HT-29 (cell line): Measurements from ENCODE around the gene NBPF14. TPM values are rescaled to one million over a fixed set of nuclear protein-coding genes. Genes with fewer than 3 reads are reported as not detected.
"Not testable (repeated sequence)": the region's sequence is repeated elsewhere in the genome, so short reads cannot be mapped to it uniquely, and the experiment has no call there.

ENCODE experiments used
- DNase-seq: peaks from one replicate; pipeline ENCODE4 v3.0.0-alpha.2; 2015; ENCODE audit warnings: low spot score
- total RNA-seq: library from RNA; depleted of rRNA; stranded (reverse); fragments of >200 nt; shearing (Covaris generic); gene quantifications from 2 replicates; pipeline ENCODE4 v1.2.3, GENCODE V29; 2014; rRNA removed

NBPF14 gene, protein sequence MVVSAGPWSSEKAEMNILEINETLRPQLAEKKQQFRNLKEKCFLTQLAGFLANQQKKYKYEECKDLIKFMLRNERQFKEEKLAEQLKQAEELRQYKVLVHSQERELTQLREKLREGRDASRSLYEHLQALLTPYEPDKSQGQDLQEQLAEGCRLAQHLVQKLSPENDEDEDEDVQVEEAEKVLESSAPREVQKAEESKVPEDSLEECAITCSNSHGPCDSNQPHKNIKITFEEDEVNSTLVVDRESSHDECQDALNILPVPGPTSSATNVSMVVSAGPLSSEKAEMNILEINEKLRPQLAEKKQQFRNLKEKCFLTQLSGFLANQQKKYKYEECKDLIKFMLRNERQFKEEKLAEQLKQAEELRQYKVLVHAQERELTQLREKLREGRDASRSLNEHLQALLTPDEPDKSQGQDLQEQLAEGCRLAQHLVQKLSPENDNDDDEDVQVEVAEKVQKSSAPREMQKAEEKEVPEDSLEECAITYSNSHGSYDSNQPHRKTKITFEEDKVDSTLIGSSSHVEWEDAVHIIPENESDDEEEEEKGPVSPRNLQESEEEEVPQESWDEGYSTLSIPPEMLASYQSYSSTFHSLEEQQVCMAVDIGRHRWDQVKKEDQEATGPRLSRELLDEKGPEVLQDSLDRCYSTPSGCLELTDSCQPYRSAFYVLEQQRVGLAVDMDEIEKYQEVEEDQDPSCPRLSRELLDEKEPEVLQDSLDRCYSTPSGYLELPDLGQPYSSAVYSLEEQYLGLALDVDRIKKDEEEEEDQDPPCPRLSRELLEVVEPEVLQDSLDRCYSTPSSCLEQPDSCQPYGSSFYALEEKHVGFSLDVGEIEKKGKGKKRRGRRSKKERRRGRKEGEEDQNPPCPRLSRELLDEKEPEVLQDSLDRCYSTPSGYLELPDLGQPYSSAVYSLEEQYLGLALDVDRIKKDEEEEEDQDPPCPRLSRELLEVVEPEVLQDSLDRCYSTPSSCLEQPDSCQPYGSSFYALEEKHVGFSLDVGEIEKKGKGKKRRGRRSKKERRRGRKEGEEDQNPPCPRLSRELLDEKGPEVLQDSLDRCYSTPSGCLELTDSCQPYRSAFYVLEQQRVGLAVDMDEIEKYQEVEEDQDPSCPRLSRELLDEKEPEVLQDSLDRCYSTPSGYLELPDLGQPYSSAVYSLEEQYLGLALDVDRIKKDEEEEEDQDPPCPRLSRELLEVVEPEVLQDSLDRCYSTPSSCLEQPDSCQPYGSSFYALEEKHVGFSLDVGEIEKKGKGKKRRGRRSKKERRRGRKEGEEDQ (N-terminal part only)
- 13.0 and 13.1 TPM in 2 replicates for total RNA-seq

- DNase-seq, result not testable (repeated sequence)
Measured at GRCh38 chr1:148595911-148596310, at the start of gene NBPF14. TSS of gene NBPF14 (minus strand) at chr1:148596011. CDS start at chr1:148595717, 294 bp downstream.

DNA sequence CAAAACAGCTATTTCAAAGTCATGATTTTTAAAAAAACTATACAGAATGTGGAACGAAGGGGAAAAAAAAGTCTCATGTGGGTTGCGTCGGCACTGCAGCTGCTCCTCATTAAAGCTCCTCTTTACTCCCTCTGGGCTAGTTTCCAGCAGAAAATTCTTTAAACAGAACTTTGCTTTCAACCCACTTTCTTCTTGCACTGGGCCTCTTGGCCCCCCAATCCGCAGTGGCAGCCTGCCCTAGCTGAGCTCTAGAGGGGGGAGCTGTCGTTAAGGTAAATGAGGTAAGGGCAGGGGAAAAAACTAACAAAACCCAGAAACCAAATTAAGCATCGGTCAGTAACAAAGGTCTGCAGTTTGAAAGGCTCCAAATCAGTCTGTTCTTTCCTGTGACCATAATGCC, 29.6 kb upstream of the NBPF14 start:
- DNase-seq, result not testable (repeated sequence)

DNA sequence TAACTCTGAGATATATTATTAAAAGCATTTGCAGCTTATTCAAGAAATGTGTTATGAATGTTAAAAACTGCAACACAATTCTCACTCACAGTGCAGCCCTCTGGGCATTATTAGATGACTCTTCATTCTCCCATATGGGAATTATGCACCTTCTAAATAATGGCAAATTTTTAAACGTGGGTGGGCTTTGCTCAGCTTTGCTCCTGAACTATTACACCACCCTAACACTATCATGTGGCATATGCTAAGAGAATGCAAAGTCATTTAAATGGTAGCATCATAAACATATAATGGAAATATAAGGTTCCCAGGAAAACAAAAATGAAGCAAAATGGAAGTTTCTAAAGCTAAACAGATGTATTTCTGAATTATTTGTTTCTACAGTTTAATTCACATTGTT, 22.4 kb upstream of the NBPF14 start:
- DNase-seq, result not testable (repeated sequence)

DNA sequence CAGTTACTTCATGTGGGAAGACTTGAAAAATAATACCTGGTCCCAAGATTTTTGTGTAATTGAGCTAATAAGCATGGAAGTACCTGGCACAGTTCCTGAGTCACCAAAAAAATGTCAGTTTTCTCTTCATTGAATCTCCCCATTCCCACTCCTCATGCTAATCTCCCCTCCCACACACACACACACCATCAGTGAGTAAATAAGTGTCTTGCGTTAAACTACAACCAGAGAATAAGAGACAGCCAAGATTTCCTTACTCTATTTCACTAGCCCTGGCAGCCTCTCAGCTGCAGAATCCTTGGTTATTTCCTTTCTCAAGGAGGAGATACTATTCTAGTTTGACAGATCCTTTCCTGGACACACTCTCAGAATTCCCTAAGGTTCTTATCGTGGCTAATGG, 9.5 kb upstream of the NBPF14 start:
- DNase-seq, result not testable (repeated sequence)

GRCh38 chr1:148595360-148595759, 451 bp downstream of the NBPF14 start:
- DNase-seq, result not testable (repeated sequence)

- DNase-seq, result not testable (repeated sequence)
Measured at GRCh38 chr1:148591098-148591497, 4.7 kb downstream of the NBPF14 start.

GRCh38 chr1:148532158-148532557, 63.7 kb downstream of the NBPF14 start:
- DNase-seq, result peak; percentile 10

- DNase-seq, result peak; percentile 67
Measured at GRCh38 chr1:148529101-148529567, 66.7 kb downstream of the NBPF14 start.

DNA sequence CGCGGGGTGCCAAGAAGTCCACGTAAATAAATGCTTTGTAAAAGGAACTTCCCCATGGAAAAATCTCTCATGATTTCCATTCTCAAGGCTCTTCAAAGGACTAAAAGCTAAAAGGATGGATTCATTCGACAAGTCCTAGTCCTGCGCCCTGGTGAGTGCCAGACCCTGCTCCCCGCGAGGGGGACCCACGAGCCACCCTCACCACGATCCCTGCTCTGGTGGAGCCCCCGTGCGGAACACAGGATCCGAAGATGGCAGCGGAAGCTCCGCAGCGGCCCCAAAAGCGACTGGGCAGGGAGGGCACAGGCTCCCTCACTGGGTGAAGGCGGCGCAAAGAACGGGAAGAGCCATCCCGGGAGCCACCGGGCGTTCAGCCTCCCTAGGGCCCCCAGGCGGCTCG, 67.2 kb downstream of the NBPF14 start:
- not testable (repeated sequence) for DNase-seq

- not testable (repeated sequence) for DNase-seq
Measured at GRCh38 chr1:148526587-148526986, 69.2 kb downstream of the NBPF14 start.

- not testable (repeated sequence) for DNase-seq
Measured at GRCh38 chr1:148523205-148524144, 72.3 kb downstream of the NBPF14 start.

DNA sequence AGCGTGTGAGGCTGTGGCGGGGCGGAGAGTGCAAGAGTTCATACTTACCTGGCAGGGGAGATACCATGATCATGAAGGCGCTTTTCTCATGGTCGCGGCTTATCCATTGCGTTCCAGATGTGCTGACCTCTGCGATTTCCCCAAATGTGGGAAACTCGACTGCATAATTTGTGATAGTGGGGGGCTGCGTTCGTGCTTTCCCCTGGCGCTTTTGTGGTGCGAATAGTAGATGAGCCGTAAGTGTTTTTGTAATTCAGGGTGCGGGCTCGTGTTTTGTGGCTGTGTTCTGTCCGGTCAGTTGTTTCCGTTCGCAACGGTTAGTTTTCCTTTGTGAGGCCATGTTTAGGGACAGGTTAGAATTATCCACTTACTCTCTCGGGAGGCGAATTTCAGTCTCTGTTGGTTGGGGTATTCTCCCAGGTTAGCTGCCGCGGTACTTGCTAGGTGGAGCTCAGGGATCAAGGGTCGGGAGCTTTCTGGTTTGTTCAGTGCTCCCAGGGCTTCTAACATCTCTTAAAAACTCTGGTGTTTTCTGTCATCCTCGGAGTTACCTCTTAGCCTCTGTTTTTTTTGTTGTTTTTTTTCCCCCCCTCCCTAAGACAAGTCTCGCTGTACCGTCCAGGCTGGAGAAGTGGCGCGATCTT, 73.1 kb downstream of the NBPF14 start:
- DNase-seq, result peak; percentile 99

GRCh38 chr1:148522072-148522471, 73.7 kb downstream of the NBPF14 start:
- DNase-seq, result peak; percentile 86

- DNase-seq, result not testable (repeated sequence)
Measured at GRCh38 chr1:148514310-148514709, 81.5 kb downstream of the NBPF14 start.

- DNase-seq, result not testable (repeated sequence)
Measured at GRCh38 chr1:148512571-148513184, 83.1 kb downstream of the NBPF14 start.

- DNase-seq, result not testable (repeated sequence)
Measured at GRCh38 chr1:148493933-148494332, 101.9 kb downstream of the NBPF14 start.

DNA sequence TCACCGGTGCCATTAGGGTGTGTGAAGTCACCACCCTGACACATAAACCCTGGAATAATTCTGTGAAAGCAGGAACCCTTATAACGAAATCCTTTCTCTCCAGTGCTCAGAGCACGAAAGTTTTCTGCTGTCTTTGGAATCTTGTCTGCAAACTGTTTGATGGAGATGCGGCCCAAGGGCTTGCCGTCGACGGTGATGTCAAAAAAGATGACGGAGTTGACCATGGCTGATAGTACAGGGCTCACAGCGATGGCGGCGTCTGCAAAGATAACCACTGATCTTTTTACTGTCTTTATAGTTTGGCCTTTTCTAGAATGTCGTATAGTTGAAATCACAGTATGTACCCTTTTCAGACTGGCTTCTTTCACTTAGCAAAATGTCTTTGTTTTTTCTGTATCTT, 112.8 kb downstream of the NBPF14 start, which contains the start of gene PPIAL4G:
PPIAL4G (minus strand) TSS at position 274 of the 400 bp plus-strand sequence; CDS start at position 224, 50 bp downstream.
- not testable (repeated sequence) for DNase-seq
